SHP77 treated with DMSO at 0.1 percent for 48 hours (cell line): ENCODE data around the gene MAP3K21.

ENCODE experiments used
- DNase-seq: peaks from one replicate; lab custom pipeline; 2025; lab: John Stamatoyannopoulos, UW

MAP3K21 gene

GRCh38 chr1:233389893-233390292 lies 62.4 kb downstream of the MAP3K21 start:
- DNase-seq = no peak

DNA sequence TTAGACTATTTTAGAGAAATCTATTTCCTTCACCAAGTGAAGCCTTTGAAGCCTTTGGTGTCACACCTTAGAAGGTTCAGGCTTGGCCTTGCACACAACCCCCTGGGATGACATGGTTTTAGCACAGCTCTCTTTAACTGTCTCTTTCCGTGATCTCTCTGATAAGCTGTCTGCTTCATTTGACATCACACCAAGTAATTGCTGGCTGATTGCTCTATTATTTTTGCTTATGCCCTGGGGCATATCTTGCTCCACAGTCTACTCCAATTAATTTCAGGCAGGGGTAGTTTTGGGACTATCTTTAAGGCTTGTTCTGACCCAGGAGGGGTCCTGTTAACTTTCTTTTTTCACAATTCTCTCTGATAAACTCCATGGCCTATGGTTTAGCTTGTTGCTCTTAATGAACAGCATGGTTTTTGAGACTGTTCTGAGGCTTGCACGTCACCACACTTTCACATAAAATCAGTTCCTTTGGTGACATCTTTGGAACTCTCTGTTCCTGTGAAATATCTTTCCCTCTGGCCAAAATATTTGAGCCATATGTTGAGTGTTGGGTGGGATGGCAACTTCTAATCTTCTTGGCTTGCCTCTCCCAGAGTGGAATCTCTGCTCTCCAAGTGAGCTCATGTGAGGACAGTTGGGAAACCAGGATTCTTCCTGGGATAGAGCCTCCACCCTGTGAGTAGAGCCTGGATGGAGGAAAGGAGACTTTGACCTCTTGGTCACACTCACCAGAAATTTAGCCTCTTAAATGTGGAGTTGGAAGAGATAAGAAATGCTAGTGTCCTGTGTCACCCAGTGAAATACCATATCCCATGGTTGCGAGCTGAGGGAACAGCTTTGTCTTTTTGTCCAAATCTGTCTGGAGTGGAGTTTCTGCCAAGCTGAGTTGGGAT lies 63.6 kb downstream of the MAP3K21 start:
- no peak for DNase-seq

GRCh38 chr1:233393084-233393840 lies 65.7 kb downstream of the MAP3K21 start:
- DNase-seq = no peak

GRCh38 chr1:233393926-233394680 lies 66.6 kb downstream of the MAP3K21 start:
- DNase-seq = no peak

- peak; percentile 28 for DNase-seq
These were observed 67.6 kb downstream of the MAP3K21 start for GRCh38 chr1:233394860-233395717.

DNA sequence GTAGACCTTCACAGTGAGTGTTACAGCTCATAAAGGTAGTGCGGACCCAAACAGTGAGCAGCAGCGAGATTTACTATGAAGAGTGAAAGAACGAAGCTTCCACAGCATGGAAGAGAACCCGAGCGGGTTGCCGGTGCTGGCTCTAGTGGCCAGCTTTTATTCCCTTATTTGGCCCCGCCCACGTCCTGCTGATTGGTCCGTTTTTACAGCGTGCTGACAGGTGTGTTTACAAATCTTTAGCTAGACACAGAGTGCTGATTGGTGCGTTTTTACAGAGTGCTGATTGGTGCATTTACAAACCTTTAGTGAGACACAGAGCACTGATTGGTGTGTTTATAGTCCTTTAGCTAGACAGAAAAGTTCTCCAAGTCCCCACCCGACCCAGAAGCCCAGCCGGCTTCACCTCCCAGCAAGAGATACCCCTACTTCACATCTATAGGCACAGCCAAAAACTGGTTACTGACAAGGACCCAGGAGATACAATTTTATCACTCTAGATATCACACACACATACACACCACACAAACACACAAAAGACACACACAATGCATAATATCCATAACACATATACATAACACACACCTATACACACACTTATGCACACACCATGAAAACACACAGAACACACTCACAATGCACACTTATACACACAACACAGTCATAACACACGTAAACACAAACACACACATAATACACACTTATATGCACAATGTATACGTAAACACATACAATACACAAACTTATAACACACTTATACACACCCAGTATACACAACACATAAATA lies 68.5 kb downstream of the MAP3K21 start:
- no peak for DNase-seq

- DNase-seq = no peak
These were observed 78.9 kb downstream of the MAP3K21 start for GRCh38 chr1:233406339-233406960.

- no peak for DNase-seq
These were observed 79.6 kb downstream of the MAP3K21 start for GRCh38 chr1:233406994-233407631.

GRCh38 chr1:233409540-233409939 lies 82.0 kb downstream of the MAP3K21 start:
- DNase-seq = no peak

- DNase-seq = no peak
These were observed 83.4 kb downstream of the MAP3K21 start for GRCh38 chr1:233410906-233411305.

DNA sequence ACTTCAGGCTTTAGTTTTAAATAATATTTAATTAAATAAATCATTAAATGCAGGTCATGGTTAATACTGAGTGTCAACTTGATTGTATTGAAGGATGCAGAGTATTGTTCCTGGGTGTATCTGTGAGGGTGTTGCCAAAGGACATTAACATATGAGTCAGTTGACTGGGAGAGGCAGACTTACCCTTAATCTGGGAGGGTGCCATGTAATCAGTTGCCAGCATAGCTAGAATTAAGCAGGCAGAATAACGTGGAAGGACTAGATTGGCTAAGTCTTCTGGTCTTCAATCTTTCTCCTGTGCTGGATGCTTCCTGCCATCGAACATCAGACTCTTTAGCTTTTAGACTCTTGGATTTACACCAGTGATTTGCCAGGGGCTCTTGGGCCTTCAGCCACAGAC lies 85.3 kb downstream of the MAP3K21 start:
- DNase-seq = no peak

DNA sequence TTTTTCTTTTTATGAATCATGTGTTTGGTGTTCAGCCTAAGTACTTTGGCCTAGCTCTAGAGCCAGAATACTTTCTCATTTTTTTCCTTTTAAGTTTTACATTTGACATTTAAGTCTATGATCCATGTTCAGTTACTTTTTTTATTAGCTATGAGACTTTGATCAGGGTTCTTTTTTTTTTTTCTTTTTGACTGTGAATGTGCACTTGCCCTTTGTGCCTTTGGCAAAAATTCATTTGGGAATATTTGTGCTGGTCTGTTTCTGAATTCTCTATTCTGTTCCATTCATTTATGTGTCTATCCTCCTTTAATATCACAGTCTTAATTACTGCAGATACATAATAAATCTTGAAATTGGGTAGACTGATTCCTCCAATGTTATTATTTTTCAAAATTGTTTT lies 93.8 kb downstream of the MAP3K21 start:
- DNase-seq = no peak

DNA sequence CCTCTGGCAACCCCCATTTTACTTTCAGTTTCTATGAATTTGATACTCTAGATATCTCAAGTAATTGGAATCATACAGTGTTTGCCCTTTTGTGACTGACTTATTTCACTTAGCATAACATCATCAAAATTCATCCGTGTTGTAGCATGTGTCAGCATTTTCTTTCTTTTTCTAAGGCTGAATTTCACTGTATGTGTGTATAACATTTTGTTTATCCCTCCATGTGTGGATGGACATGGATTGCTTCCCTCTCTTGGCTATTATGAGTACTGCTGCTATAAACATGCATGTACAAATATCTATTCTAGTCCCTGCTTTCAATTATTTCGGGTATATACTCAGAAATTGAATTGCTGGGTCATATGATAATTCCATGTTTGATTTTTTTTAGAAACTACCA lies 97.3 kb downstream of the MAP3K21 start:
- DNase-seq = no peak

DNA sequence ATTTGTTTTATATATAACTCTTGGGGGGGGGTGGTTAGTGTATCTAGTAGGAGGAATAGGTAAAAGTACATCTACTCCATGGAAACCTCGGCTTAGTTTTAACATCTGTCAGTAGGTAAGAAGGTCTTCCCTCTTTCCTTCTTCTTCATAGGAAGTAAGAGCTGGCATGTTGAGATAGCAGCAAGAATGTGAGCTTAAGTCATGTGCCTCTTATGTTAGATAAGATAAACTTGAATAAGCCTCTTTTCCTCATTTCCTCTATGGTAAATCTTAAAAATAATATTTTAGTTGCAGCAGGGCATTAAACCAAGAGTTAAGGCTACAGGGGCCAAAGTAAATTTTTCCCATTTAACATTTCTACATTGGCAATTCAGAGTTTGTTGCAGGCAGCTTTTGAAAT lies 100.4 kb downstream of the MAP3K21 start:
- DNase-seq = no peak

DNA sequence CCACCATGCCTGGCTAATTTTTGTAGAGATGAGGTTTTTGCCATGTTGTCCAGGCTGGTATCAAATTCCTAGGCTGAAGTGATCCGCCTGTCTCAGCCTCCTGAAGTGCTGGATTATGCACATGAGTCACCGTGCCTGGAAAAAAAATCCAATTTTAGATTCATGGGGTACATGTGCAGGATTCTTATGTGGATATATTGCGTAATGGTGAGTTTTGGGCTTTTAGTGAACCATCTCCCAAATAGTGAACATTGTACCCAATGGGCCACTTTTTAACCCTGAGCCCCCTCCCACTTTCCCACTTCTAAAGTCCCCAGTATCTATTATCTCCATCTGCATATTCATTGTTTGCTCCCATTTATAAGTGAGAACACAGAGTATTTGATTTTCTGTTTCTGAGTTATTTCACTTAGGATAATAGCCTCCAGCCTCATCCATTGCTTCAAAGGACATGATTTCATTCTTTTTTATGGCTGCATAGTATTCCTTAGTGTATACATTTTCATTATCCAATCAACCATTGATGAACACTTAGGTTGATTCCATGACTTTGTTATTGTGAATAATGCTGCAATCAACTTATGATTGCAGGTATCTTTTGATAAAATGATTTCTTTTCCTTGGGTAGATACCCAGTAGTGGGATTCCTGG lies 104.4 kb downstream of the MAP3K21 start:
- no peak for DNase-seq

GRCh38 chr1:233432916-233433315 lies 105.4 kb downstream of the MAP3K21 start:
- no peak for DNase-seq

GRCh38 chr1:233433436-233434210 lies 106.1 kb downstream of the MAP3K21 start:
- DNase-seq = no peak
